ENCODE measurements around the gene HS3ST5. TPM values are rescaled to one million over a fixed set of nuclear protein-coding genes. Genes with fewer than 3 reads are reported as not detected.

The HS3ST5 gene
- total RNA-seq, 1 experiment from 2014 or later, result 14.4 TPM

GRCh38 chr6:114344246-114344970, 1.6 kb upstream of the HS3ST5 start:
- Histone ChIP-seq H3K23me2 (ENCODE audit: insufficient read length, low read depth, low read length, poor library complexity, severe bottlenecking) (peaks cover 12% of the 10 kb centered on the region), H3K4me2 (ENCODE audit: insufficient read depth, insufficient read length, low read length) (peak overlapping the region; percentile 88), H2BK15ac (ENCODE audit: low read depth, low read length) (no peak overlapping the region), H3K14ac (ENCODE audit: insufficient read depth, low read length) (no peak overlapping the region), H3K79me1 (ENCODE audit: insufficient read depth, low read depth, low read length, poor library complexity, severe bottlenecking) (no peaks in the 10 kb centered on the region), H3K4ac (ENCODE audit: low read depth, low read length) (no peak overlapping the region), H2BK5ac (ENCODE audit: insufficient read length, low read length) (no peak overlapping the region), H3K27ac (ENCODE audit: insufficient read length, low read depth, low read length) (no peak overlapping the region), H2AK5ac (ENCODE audit: insufficient read length, low read length) (no peak overlapping the region), H2BK12ac (ENCODE audit: insufficient read length, low read depth, low read length) (no peak overlapping the region), H4K5ac (ENCODE audit: insufficient read length, low read depth, low read length) (no peak overlapping the region), H3K79me2 (ENCODE audit: insufficient read depth, low read length) (peaks cover 2% of the 10 kb centered on the region; the same call in 1 of the 2 replicates), H3T11ph (ENCODE audit: low read length) (no peak overlapping the region), H2AFZ (ENCODE audit: low read length) (no peak overlapping the region), H4K91ac (ENCODE audit: insufficient read length, low read depth, low read length) (no peak overlapping the region), H2BK120ac (ENCODE audit: low read depth, low read length, poor library complexity, severe bottlenecking) (no peak overlapping the region), H3K9me3 (ENCODE audit: control insufficient read depth, low read depth, low read length) (no peaks in the 10 kb centered on the region), H3K56ac (ENCODE audit: insufficient read length, low read depth, low read length) (no peak overlapping the region), H3K18ac (ENCODE audit: insufficient read length, low read depth, low read length) (no peak overlapping the region), H3K9ac (ENCODE audit: extremely low read depth, insufficient read length, low read length) (no peak overlapping the region), H4K8ac (replicated peaks; ENCODE audit: insufficient read length, low read depth, low read length) (no peak overlapping the region), H3K4me1 (ENCODE audit: insufficient read depth, low read length) (peaks cover 10% of the 10 kb centered on the region), H2BK20ac (ENCODE audit: low read depth, low read length, poor library complexity, severe bottlenecking) (no peak overlapping the region), H3K23ac (ENCODE audit: insufficient read length, low read depth, low read length) (no peak overlapping the region), H3K27me3 (ENCODE audit: insufficient read depth, low read length) (no peaks in the 10 kb centered on the region), H4K20me1 (ENCODE audit: control insufficient read depth, insufficient read depth, insufficient read length) (no peaks in the 10 kb centered on the region)
- Mint-ChIP-seq H3K4me1 (peaks cover 35 to 38% of the 10 kb centered on the region in 2 experiments), H3K4me3 (peak overlapping the region; percentile 96 to 100), H3K9me3 (no peaks in the 10 kb centered on the region; a peak in 2 of 5 replicates), H3K27ac (peak overlapping the region; percentile 66 to 98 (median 76); a peak in 6 of 7 replicates), H3K36me3 (ENCODE audit: insufficient read depth in 1 of 3, low read depth in 3 of 3) (peaks cover 1 to 20% (median 3%) of the 10 kb centered on the region in 3 experiments; a peak in 4 of 7 replicates), H3K27me3 (ENCODE audit: low read depth) (no peaks in the 10 kb centered on the region; the same call in 1 of the 2 replicates)
- TF ChIP-seq, protein P1, sequence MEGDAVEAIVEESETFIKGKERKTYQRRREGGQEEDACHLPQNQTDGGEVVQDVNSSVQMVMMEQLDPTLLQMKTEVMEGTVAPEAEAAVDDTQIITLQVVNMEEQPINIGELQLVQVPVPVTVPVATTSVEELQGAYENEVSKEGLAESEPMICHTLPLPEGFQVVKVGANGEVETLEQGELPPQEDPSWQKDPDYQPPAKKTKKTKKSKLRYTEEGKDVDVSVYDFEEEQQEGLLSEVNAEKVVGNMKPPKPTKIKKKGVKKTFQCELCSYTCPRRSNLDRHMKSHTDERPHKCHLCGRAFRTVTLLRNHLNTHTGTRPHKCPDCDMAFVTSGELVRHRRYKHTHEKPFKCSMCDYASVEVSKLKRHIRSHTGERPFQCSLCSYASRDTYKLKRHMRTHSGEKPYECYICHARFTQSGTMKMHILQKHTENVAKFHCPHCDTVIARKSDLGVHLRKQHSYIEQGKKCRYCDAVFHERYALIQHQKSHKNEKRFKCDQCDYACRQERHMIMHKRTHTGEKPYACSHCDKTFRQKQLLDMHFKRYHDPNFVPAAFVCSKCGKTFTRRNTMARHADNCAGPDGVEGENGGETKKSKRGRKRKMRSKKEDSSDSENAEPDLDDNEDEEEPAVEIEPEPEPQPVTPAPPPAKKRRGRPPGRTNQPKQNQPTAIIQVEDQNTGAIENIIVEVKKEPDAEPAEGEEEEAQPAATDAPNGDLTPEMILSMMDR (conservative IDR thresholded peaks at IDR 0.05), result no peak
- no peak for DNase-seq
- WGBS (ENCODE audit: extremely low coverage, insufficient read length, low lambda C conversion rate), result no CpG with 5 or more reads among the region's 3 CpGs
